ENCODE results near the gene PCCB. TPM values are rescaled to one million over a fixed set of nuclear protein-coding genes. Genes with fewer than 3 reads are reported as not detected.

PCCB gene
- total and polyA plus RNA-seq, 2 donors from 2014 or later: 37.1 to 90.0 TPM

- intact Hi-C loops (cut with DNase I): no loop called here
- Histone ChIP-seq H3K36me3 (ENCODE audit: control insufficient read depth in 2 of 3, insufficient read depth in 3 of 3, low read length in 3 of 3) (peaks cover 4 to 10% (median 8%) of the 10 kb centered on the region in 3 donors), H3K4me3 (ENCODE audit: low read length in 3 of 3) (no peak overlapping the region), H3K9me3 (ENCODE audit: control insufficient read depth in 2 of 3, insufficient read depth in 1 of 3, low read length in 3 of 3) (no peaks in the 10 kb centered on the region), H3K27ac (ENCODE audit: low read depth in 2 of 2, low read length in 2 of 2) (no peak overlapping the region), H3K27me3 (ENCODE audit: control insufficient read depth, insufficient read depth, low read length) (no peaks in the 10 kb centered on the region), H3K4me1 (ENCODE audit: control insufficient read depth in 2 of 3, insufficient read depth in 2 of 3, low read depth in 1 of 3, low read length in 3 of 3) (no peaks in the 10 kb centered on the region), H3K9ac (ENCODE audit: low read length in 3 of 3) (no peak overlapping the region)
- DNase-seq: no peak
- FAIRE-seq: no peak
- TF ChIP-seq CTCF (IDR thresholded peaks at IDR 0.05; ENCODE audit: borderline replicate concordance, extremely low read depth, insufficient read depth): no peak
These were observed 86.4 kb downstream of the PCCB start for GRCh38 chr3:136336329-136337100.

GRCh38 chr3:136343446-136343845 is 93.3 kb downstream of the PCCB start:
- Histone ChIP-seq H3K9me3 (ENCODE audit: control insufficient read depth in 2 of 3, insufficient read depth in 1 of 3, low read length in 3 of 3) (no peaks in the 10 kb centered on the region), H3K27me3 (ENCODE audit: control insufficient read depth, insufficient read depth, low read length) (no peaks in the 10 kb centered on the region), H3K4me1 (ENCODE audit: control insufficient read depth in 2 of 3, insufficient read depth in 2 of 3, low read depth in 1 of 3, low read length in 3 of 3) (peaks cover 0 to 5% (median 5%) of the 10 kb centered on the region in 3 donors), H3K36me3 (ENCODE audit: control insufficient read depth in 2 of 3, insufficient read depth in 3 of 3, low read length in 3 of 3) (peaks cover 0 to 2% (median 0%) of the 10 kb centered on the region in 3 donors), H3K27ac (ENCODE audit: low read depth in 2 of 2, low read length in 2 of 2) (no peak overlapping the region), H3K9ac (ENCODE audit: low read length in 3 of 3) (no peak overlapping the region), H3K4me3 (ENCODE audit: low read length in 3 of 3) (no peak overlapping the region)
- TF ChIP-seq CTCF (IDR thresholded peaks at IDR 0.05; ENCODE audit: borderline replicate concordance, extremely low read depth, insufficient read depth): no peak
- intact Hi-C loops (cut with DNase I): no loop called here
- DNase-seq: no peak
- FAIRE-seq: no peak

GRCh38 chr3:136343873-136344555 is 93.9 kb downstream of the PCCB start:
- H3K9me3 ChIP-seq (ENCODE audit: control insufficient read depth in 2 of 3, insufficient read depth in 1 of 3, low read length in 3 of 3): no peaks in the 10 kb centered on the region
- peak in 3 of 5 donors; percentile 10 to 94 (median 30) for DNase-seq
- peak; percentile 3 for FAIRE-seq
- no peak overlapping the region for H3K27ac ChIP-seq (ENCODE audit: low read depth in 2 of 2, low read length in 2 of 2)
- no peak overlapping the region for H3K4me3 ChIP-seq (ENCODE audit: low read length in 3 of 3)
- H3K36me3 ChIP-seq (ENCODE audit: control insufficient read depth in 2 of 3, insufficient read depth in 3 of 3, low read length in 3 of 3): peaks cover 0 to 3% (median 2%) of the 10 kb centered on the region in 3 donors
- no peaks in the 10 kb centered on the region for H3K27me3 ChIP-seq (ENCODE audit: control insufficient read depth, insufficient read depth, low read length)
- H3K4me1 ChIP-seq (ENCODE audit: control insufficient read depth in 2 of 3, insufficient read depth in 2 of 3, low read depth in 1 of 3, low read length in 3 of 3): peaks cover 0 to 5% (median 5%) of the 10 kb centered on the region in 3 donors
- TF ChIP-seq CTCF (IDR thresholded peaks at IDR 0.05; ENCODE audit: borderline replicate concordance, extremely low read depth, insufficient read depth): no peak
- no peak overlapping the region for H3K9ac ChIP-seq (ENCODE audit: low read length in 3 of 3)
- intact Hi-C loops (cut with DNase I): no loop called here
